Measurements from ENCODE around the gene NOXO1.

GRCh38 chr16:1958715-1959268 lies 22.5 kb downstream of the NOXO1 start:
- TF ChIP-seq, protein P1, sequence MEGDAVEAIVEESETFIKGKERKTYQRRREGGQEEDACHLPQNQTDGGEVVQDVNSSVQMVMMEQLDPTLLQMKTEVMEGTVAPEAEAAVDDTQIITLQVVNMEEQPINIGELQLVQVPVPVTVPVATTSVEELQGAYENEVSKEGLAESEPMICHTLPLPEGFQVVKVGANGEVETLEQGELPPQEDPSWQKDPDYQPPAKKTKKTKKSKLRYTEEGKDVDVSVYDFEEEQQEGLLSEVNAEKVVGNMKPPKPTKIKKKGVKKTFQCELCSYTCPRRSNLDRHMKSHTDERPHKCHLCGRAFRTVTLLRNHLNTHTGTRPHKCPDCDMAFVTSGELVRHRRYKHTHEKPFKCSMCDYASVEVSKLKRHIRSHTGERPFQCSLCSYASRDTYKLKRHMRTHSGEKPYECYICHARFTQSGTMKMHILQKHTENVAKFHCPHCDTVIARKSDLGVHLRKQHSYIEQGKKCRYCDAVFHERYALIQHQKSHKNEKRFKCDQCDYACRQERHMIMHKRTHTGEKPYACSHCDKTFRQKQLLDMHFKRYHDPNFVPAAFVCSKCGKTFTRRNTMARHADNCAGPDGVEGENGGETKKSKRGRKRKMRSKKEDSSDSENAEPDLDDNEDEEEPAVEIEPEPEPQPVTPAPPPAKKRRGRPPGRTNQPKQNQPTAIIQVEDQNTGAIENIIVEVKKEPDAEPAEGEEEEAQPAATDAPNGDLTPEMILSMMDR (IDR thresholded peaks at IDR 0.05), result no peak
- no peak for TF ChIP-seq FOSL2 (IDR thresholded peaks at IDR 0.05; ENCODE audit: borderline replicate concordance, low read depth)
- no peak for TF ChIP-seq FOXM1 (IDR thresholded peaks at IDR 0.05; ENCODE audit: low read depth)
- TF ChIP-seq FOXJ3 (CRISPR knock-in tag; IDR thresholded peaks at IDR 0.05), result no peak
- TF ChIP-seq TAF1 (IDR thresholded peaks at IDR 0.05; ENCODE audit: borderline replicate concordance, low read depth, low read length), result no peak
- no peak for TF ChIP-seq REST (IDR thresholded peaks at IDR 0.05; ENCODE audit: low read depth, low read length)
